ACC112 (cell line): ENCODE measurements around the gene ERV3-1.
"Not testable (repeated sequence)": the region's sequence is repeated elsewhere in the genome, so short reads cannot be mapped to it uniquely, and the experiment has no call there.

Experiments used
- H2AFZ ChIP-seq: fragments of 200-600 bp; sonication (generic); one replicate; pipeline ENCODE4 v1.6.0; 2017; ENCODE audit warnings: antibody characterized with exemption, low read length; ENCODE audit not compliant: unreplicated experiment
- H3K27ac ChIP-seq: fragments of 200-600 bp; sonication (generic); 2 replicates; pipeline ENCODE4 v1.5.1; 2014; ENCODE audit warnings: low read depth, mild to moderate bottlenecking, antibody characterized with exemption, low read length, moderate library complexity
- H3K27me3 ChIP-seq: fragments of 200-600 bp; sonication (generic); 2 replicates; pipeline ENCODE4 v1.6.1; 2014; ENCODE audit warnings: mild to moderate bottlenecking, antibody characterized with exemption, low read length, moderate library complexity, mixed read lengths; ENCODE audit not compliant: insufficient read depth
- H3K36me3 ChIP-seq: fragments of 200-600 bp; sonication (generic); 2 replicates; pipeline ENCODE4 v1.6.1; 2016; ENCODE audit warnings: mild to moderate bottlenecking, antibody characterized with exemption, low read length, moderate library complexity, mixed read lengths; ENCODE audit not compliant: insufficient read depth
- H3K4me1 ChIP-seq: fragments of 200-600 bp; sonication (generic); one replicate; pipeline ENCODE4 v1.6.1; 2016; ENCODE audit warnings: low read length, mixed read lengths; ENCODE audit not compliant: insufficient read depth, unreplicated experiment, control insufficient read depth
- H3K4me3 ChIP-seq: fragments of 200-600 bp; sonication (generic); 2 replicates; pipeline ENCODE4 v1.5.1; 2014; ENCODE audit warnings: mild to moderate bottlenecking, low read depth, low read length
- H3K79me2 ChIP-seq: fragments of 200-600 bp; sonication (generic); one replicate; pipeline ENCODE4 v1.6.0; 2016; ENCODE audit warnings: low read length; ENCODE audit not compliant: control insufficient read depth, unreplicated experiment, insufficient read depth

ERV3-1 gene

GRCh38 chr7:65006094-65006992, at the start of gene ERV3-1:
ERV3-1 (minus strand) TSS chr7:65006687; CDS start chr7:64993026, 13,661 bp downstream.
- Histone ChIP-seq H3K36me3 (peaks cover 12% of the 10 kb centered on the region; the same call in 1 of the 2 replicates), H3K79me2 (peaks cover 22% of the 10 kb centered on the region), H3K4me3 (peak within 1 kb of the TSS; percentile 91), H2AFZ (peak within 1 kb of the TSS; percentile 49), H3K27ac (peak within 1 kb of the TSS; percentile 69), H3K4me1 (peaks cover 9% of the 10 kb centered on the region), H3K27me3 (no peaks in the 10 kb centered on the region)

- H3K4me1 ChIP-seq, H3K36me3 ChIP-seq, H3K27ac ChIP-seq, H3K79me2 ChIP-seq, H3K27me3 ChIP-seq, H3K4me3 ChIP-seq, H2AFZ ChIP-seq: not testable (repeated sequence)
Observed at GRCh38 chr7:65055786-65056185, 49.3 kb upstream of the ERV3-1 start.

GRCh38 chr7:65054466-65054994, 48.0 kb upstream of the ERV3-1 start:
- H3K4me3 ChIP-seq, H3K27ac ChIP-seq, H3K4me1 ChIP-seq, H3K36me3 ChIP-seq, H2AFZ ChIP-seq, H3K79me2 ChIP-seq, H3K27me3 ChIP-seq: not testable (repeated sequence)

- not testable (repeated sequence) for H3K27ac ChIP-seq, H2AFZ ChIP-seq, H3K4me1 ChIP-seq, H3K36me3 ChIP-seq, H3K27me3 ChIP-seq, H3K79me2 ChIP-seq, H3K4me3 ChIP-seq
Observed at GRCh38 chr7:65051654-65052053, 45.2 kb upstream of the ERV3-1 start.

- not testable (repeated sequence) for H2AFZ ChIP-seq, H3K36me3 ChIP-seq, H3K27me3 ChIP-seq, H3K27ac ChIP-seq, H3K4me1 ChIP-seq, H3K79me2 ChIP-seq, H3K4me3 ChIP-seq
Observed at GRCh38 chr7:65051139-65051538, 44.7 kb upstream of the ERV3-1 start.

GRCh38 chr7:65046329-65046728, 39.8 kb upstream of the ERV3-1 start:
- not testable (repeated sequence) for H3K27me3 ChIP-seq, H3K4me1 ChIP-seq, H3K79me2 ChIP-seq, H3K36me3 ChIP-seq, H3K4me3 ChIP-seq, H2AFZ ChIP-seq, H3K27ac ChIP-seq

GRCh38 chr7:65045589-65045988, 39.1 kb upstream of the ERV3-1 start:
- H3K27me3 ChIP-seq, H3K36me3 ChIP-seq, H3K27ac ChIP-seq, H2AFZ ChIP-seq, H3K79me2 ChIP-seq, H3K4me3 ChIP-seq, H3K4me1 ChIP-seq: not testable (repeated sequence)

- not testable (repeated sequence) for H3K27me3 ChIP-seq, H3K36me3 ChIP-seq, H3K27ac ChIP-seq, H3K4me1 ChIP-seq
- Histone ChIP-seq H2AFZ (peak overlapping the region; percentile 67), H3K4me3 (peak overlapping the region; percentile 91), H3K79me2 (peaks cover 19% of the 10 kb centered on the region)
Observed at GRCh38 chr7:65038767-65039166, 32.3 kb upstream of the ERV3-1 start.

GRCh38 chr7:65037740-65038688, 31.5 kb upstream of the ERV3-1 start:
- peaks cover 7% of the 10 kb centered on the region for H3K4me1 ChIP-seq
- H3K27me3 ChIP-seq: no peaks in the 10 kb centered on the region
- H2AFZ ChIP-seq: no peak overlapping the region
- H3K36me3 ChIP-seq: no peaks in the 10 kb centered on the region
- peak overlapping the region; percentile 91 for H3K4me3 ChIP-seq
- H3K27ac ChIP-seq: no peak overlapping the region
- H3K79me2 ChIP-seq: peaks cover 19% of the 10 kb centered on the region

GRCh38 chr7:65036526-65036925, 30.0 kb upstream of the ERV3-1 start:
- H2AFZ ChIP-seq, H3K27me3 ChIP-seq, H3K36me3 ChIP-seq, H3K27ac ChIP-seq, H3K4me3 ChIP-seq, H3K4me1 ChIP-seq: not testable (repeated sequence)
- peaks cover 15% of the 10 kb centered on the region for H3K79me2 ChIP-seq
